ENCODE data around the gene TSPOAP1. TPM values are rescaled to one million over a fixed set of nuclear protein-coding genes. Genes with fewer than 3 reads are reported as not detected.

TSPOAP1 gene
- total RNA-seq, 1 experiment from 2014 or later, result 10.9 TPM

GRCh38 chr17:58302171-58302918, 26.2 kb downstream of the TSPOAP1 start:
- peaks cover 11% of the 10 kb centered on the region for H3K4me1 Mint-ChIP-seq
- H3K4me3 Mint-ChIP-seq, result no peak overlapping the region
- no peaks in the 10 kb centered on the region for H3K36me3 Mint-ChIP-seq
- DNase-seq (ENCODE audit: low spot score), result no peak
- no peak for TF ChIP-seq ZNF396 (CRISPR knock-in tag; IDR thresholded peaks at IDR 0.05; ENCODE audit: borderline replicate concordance)
- TF ChIP-seq, protein P1, sequence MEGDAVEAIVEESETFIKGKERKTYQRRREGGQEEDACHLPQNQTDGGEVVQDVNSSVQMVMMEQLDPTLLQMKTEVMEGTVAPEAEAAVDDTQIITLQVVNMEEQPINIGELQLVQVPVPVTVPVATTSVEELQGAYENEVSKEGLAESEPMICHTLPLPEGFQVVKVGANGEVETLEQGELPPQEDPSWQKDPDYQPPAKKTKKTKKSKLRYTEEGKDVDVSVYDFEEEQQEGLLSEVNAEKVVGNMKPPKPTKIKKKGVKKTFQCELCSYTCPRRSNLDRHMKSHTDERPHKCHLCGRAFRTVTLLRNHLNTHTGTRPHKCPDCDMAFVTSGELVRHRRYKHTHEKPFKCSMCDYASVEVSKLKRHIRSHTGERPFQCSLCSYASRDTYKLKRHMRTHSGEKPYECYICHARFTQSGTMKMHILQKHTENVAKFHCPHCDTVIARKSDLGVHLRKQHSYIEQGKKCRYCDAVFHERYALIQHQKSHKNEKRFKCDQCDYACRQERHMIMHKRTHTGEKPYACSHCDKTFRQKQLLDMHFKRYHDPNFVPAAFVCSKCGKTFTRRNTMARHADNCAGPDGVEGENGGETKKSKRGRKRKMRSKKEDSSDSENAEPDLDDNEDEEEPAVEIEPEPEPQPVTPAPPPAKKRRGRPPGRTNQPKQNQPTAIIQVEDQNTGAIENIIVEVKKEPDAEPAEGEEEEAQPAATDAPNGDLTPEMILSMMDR (IDR thresholded peaks at IDR 0.05), result no peak
- no peak for TF ChIP-seq FOXK1 (CRISPR knock-in tag; IDR thresholded peaks at IDR 0.05)
- TF ChIP-seq FOXJ3 (CRISPR knock-in tag; IDR thresholded peaks at IDR 0.05; ENCODE audit: borderline replicate concordance), result no peak
- no peak for TF ChIP-seq TP53 (CRISPR knock-in tag; IDR thresholded peaks at IDR 0.05)
- TF ChIP-seq, protein P2, sequence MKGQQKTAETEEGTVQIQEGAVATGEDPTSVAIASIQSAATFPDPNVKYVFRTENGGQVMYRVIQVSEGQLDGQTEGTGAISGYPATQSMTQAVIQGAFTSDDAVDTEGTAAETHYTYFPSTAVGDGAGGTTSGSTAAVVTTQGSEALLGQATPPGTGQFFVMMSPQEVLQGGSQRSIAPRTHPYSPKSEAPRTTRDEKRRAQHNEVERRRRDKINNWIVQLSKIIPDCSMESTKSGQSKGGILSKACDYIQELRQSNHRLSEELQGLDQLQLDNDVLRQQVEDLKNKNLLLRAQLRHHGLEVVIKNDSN (CRISPR knock-in tag; IDR thresholded peaks at IDR 0.05), result no peak
- no peak for ATAC-seq
- ChIA-PET CTCF (interaction anchor here (0.6 to 7.1 kb wide), 5 partner anchors 15 to 53 kb away, joined by 3 to 97 read pairs (median 8); no protein-coding TSS in a partner anchor), POLR2A (no interaction called here)
- H3K27me3 Mint-ChIP-seq (ENCODE audit: low read depth), result no peaks in the 10 kb centered on the region
- no peak overlapping the region for H3K27ac Mint-ChIP-seq
- H3K9me3 Mint-ChIP-seq, result no peaks in the 10 kb centered on the region

- H3K27me3 Mint-ChIP-seq (ENCODE audit: low read depth), result no peaks in the 10 kb centered on the region
- ChIA-PET CTCF (interaction anchor here (0.6 to 1.2 kb wide), 2 partner anchors 16 to 17 kb away, joined by 3 to 5 read pairs; no protein-coding TSS in a partner anchor), POLR2A (interaction anchor here (1.0 kb wide), 1 partner anchor 17 kb away, joined by 3 read pairs; no protein-coding TSS in a partner anchor)
- DNase-seq (ENCODE audit: low spot score) (no peak), ATAC-seq (no peak)
- H3K27ac Mint-ChIP-seq, result no peak overlapping the region
- H3K4me3 Mint-ChIP-seq, result no peak overlapping the region
- H3K9me3 Mint-ChIP-seq, result no peaks in the 10 kb centered on the region
- TF ChIP-seq ZNF425 (CRISPR knock-in tag; conservative IDR thresholded peaks at IDR 0.05), result no peak
- TF ChIP-seq FOXP1 (CRISPR knock-in tag; IDR thresholded peaks at IDR 0.05; ENCODE audit: borderline replicate concordance), result 0 out of 2 replicates have a peak, but pooled peaks have one; percentile 22
- TF ChIP-seq, protein P3, sequence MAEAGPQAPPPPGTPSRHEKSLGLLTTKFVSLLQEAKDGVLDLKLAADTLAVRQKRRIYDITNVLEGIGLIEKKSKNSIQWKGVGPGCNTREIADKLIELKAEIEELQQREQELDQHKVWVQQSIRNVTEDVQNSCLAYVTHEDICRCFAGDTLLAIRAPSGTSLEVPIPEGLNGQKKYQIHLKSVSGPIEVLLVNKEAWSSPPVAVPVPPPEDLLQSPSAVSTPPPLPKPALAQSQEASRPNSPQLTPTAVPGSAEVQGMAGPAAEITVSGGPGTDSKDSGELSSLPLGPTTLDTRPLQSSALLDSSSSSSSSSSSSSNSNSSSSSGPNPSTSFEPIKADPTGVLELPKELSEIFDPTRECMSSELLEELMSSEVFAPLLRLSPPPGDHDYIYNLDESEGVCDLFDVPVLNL (CRISPR knock-in tag; IDR thresholded peaks at IDR 0.05; ENCODE audit: borderline replicate concordance, low read depth), result no peak
- TF ChIP-seq, protein P4, sequence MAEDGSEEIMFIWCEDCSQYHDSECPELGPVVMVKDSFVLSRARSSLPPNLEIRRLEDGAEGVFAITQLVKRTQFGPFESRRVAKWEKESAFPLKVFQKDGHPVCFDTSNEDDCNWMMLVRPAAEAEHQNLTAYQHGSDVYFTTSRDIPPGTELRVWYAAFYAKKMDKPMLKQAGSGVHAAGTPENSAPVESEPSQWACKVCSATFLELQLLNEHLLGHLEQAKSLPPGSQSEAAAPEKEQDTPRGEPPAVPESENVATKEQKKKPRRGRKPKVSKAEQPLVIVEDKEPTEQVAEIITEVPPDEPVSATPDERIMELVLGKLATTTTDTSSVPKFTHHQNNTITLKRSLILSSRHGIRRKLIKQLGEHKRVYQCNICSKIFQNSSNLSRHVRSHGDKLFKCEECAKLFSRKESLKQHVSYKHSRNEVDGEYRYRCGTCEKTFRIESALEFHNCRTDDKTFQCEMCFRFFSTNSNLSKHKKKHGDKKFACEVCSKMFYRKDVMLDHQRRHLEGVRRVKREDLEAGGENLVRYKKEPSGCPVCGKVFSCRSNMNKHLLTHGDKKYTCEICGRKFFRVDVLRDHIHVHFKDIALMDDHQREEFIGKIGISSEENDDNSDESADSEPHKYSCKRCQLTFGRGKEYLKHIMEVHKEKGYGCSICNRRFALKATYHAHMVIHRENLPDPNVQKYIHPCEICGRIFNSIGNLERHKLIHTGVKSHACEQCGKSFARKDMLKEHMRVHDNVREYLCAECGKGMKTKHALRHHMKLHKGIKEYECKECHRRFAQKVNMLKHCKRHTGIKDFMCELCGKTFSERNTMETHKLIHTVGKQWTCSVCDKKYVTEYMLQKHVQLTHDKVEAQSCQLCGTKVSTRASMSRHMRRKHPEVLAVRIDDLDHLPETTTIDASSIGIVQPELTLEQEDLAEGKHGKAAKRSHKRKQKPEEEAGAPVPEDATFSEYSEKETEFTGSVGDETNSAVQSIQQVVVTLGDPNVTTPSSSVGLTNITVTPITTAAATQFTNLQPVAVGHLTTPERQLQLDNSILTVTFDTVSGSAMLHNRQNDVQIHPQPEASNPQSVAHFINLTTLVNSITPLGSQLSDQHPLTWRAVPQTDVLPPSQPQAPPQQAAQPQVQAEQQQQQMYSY (CRISPR knock-in tag; IDR thresholded peaks at IDR 0.05), result no peak
- H3K36me3 Mint-ChIP-seq, result no peaks in the 10 kb centered on the region
- peaks cover 11% of the 10 kb centered on the region for H3K4me1 Mint-ChIP-seq
Observed at GRCh38 chr17:58301504-58302150, 27.0 kb downstream of the TSPOAP1 start.

Measured in WTC11 (cell line).